T-helper 2 cell (primary cell): Measurements from ENCODE around the gene TENM3.

ENCODE experiments used
- DNase-seq, 5 experiments: peaks; one replicate each; pipeline versions ENCODE4 v3.0.0 to v3.0.0-alpha.2; 2012 to 2022

TENM3 gene

GRCh38 chr4:182255441-182256190, 12.4 kb downstream of the TENM3 start:
- DNase-seq, result no peak

GRCh38 chr4:182257016-182257415, 13.8 kb downstream of the TENM3 start:
- DNase-seq, result no peak

GRCh38 chr4:182257503-182257902, 14.3 kb downstream of the TENM3 start:
- DNase-seq, result no peak

- no peak for DNase-seq
Measured at GRCh38 chr4:182258441-182259000, 15.3 kb downstream of the TENM3 start.

GRCh38 chr4:182261651-182262223, 18.5 kb downstream of the TENM3 start:
- no peak for DNase-seq

GRCh38 chr4:182263562-182263961, 20.4 kb downstream of the TENM3 start:
- DNase-seq, result no peak

GRCh38 chr4:182264139-182264752, 21.0 kb downstream of the TENM3 start:
- DNase-seq, result no peak

GRCh38 chr4:182265881-182266280, 22.7 kb downstream of the TENM3 start:
- no peak for DNase-seq

- DNase-seq, result no peak
Measured at GRCh38 chr4:182267048-182267447, 23.8 kb downstream of the TENM3 start.

- no peak for DNase-seq
Measured at GRCh38 chr4:182268966-182269365, 25.8 kb downstream of the TENM3 start.

GRCh38 chr4:182271731-182272130, 28.5 kb downstream of the TENM3 start:
- DNase-seq, result no peak

- DNase-seq, result no peak
Measured at GRCh38 chr4:182272151-182272550, 28.9 kb downstream of the TENM3 start.

- DNase-seq, result no peak
Measured at GRCh38 chr4:182273191-182273935, 30.2 kb downstream of the TENM3 start.

GRCh38 chr4:182276210-182277109, 33.3 kb downstream of the TENM3 start:
- no peak for DNase-seq

GRCh38 chr4:182277377-182277776, 34.2 kb downstream of the TENM3 start:
- no peak for DNase-seq

GRCh38 chr4:182278729-182279128, 35.5 kb downstream of the TENM3 start:
- no peak for DNase-seq

GRCh38 chr4:182280436-182281111, 37.4 kb downstream of the TENM3 start:
- no peak for DNase-seq

GRCh38 chr4:182286035-182286434, 42.8 kb downstream of the TENM3 start:
- no peak for DNase-seq

- DNase-seq, result no peak
Measured at GRCh38 chr4:182286931-182287330, 43.7 kb downstream of the TENM3 start.

GRCh38 chr4:182288534-182288933, 45.3 kb downstream of the TENM3 start:
- DNase-seq, result no peak

GRCh38 chr4:182289809-182290208, 46.6 kb downstream of the TENM3 start:
- DNase-seq, result no peak
